A673 (cell line): ENCODE measurements around the gene C7orf33.

ENCODE experiments used
- EZH2 ChIP-seq: fragments of 200-600 bp; sonication (generic); IDR thresholded peaks from 2 replicates; pipeline ENCODE4 v1.6.1; 2017; ENCODE audit warnings: borderline replicate concordance, low read depth, mild to moderate bottlenecking, mixed read lengths, antibody characterized with exemption, low read length; ENCODE audit not compliant: poor library complexity, severe bottlenecking
- TF ChIP-seq, protein P1 (sequence below): fragments of 300-800, 200-600 bp; sonication (generic); conservative IDR thresholded peaks from 2 replicates; pipeline ENCODE4 v1.5.1; 2017; ENCODE audit warnings: low read depth, mild to moderate bottlenecking, antibody characterized with exemption, low read length, moderate library complexity, mixed read lengths

DNA sequence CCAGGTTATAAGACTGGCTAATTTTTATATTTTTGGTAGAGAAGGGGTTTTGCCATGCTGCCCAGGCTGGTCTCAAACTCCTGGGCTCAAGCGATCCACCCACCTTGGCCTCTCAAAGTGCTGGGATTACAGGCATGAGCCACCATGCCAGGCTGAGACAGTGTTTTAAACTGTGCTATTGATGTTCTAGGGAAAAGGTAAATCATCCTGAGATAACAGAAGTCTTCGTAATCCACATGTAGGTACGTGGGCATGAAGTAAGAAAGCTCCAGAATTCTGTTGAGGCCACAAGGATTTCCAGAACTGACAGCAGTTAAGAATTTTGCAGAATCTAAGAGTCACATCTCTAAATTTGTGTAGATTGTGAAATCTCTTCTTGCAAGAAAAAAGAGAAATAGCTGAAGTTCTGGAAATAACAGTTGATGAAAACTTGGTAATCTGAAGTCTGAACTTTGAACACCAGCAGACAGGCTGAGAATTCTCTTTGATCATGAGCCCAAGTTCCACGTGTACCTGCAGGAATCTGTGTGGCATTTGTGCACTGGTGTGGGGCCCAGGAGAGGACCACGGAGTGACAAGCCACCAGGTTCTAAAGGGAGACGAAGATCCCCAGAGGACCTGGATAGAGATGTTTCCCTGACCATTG lies 24.6 kb downstream of the C7orf33 start:
- TF ChIP-seq, protein P1, sequence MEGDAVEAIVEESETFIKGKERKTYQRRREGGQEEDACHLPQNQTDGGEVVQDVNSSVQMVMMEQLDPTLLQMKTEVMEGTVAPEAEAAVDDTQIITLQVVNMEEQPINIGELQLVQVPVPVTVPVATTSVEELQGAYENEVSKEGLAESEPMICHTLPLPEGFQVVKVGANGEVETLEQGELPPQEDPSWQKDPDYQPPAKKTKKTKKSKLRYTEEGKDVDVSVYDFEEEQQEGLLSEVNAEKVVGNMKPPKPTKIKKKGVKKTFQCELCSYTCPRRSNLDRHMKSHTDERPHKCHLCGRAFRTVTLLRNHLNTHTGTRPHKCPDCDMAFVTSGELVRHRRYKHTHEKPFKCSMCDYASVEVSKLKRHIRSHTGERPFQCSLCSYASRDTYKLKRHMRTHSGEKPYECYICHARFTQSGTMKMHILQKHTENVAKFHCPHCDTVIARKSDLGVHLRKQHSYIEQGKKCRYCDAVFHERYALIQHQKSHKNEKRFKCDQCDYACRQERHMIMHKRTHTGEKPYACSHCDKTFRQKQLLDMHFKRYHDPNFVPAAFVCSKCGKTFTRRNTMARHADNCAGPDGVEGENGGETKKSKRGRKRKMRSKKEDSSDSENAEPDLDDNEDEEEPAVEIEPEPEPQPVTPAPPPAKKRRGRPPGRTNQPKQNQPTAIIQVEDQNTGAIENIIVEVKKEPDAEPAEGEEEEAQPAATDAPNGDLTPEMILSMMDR, result no peak
- TF ChIP-seq EZH2, result no peak
